Femur (tissue), 1 donor: ENCODE results near the gene ARHGEF4.

Source experiments
- DNase-seq: peaks from one replicate; pipeline ENCODE4 v3.0.0-alpha.2; 2017

Gene ARHGEF4

DNA sequence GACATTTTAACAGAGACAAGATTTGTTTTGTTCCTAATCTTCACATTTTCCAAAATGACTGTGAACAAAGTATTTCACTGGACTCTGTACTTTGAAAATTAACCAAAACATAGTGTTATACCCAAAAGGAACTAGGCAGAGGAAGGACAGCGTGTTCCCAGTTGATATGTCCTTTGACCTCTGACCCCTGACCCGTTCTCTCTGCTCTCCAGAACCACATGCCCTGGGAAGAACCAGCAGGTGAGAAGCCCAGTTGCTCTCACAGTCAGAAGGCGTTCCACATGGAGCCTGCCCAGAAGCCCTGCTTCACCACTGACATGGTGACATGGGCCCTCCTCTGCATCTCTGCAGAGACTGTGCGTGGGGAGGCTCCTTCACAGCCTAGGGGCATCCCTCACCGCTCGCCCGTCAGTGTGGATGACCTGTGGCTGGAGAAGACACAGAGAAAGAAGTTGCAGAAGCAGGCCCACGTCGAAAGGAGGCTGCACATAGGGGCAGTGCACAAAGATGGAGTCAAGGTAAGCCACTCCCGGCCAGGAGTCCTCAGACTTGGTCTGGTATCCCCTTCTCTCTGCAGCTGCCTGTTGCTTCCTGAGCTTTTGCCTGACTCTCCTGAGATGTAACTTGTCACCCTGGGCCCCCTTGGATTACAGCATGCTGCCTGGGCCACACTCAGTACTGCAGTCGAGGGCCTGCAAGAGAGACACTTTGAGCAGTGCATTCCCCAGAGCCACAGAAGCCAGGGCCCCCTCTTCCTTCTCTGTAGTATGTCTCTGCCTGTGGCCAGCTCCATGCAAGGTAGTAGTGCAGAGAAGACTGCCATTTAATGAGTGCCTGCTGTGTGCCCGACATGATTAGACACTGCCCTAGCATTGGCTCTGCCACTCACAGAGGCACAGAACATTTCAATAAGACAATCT lies 94.3 kb downstream of the ARHGEF4 start:
- no peak for DNase-seq

DNA sequence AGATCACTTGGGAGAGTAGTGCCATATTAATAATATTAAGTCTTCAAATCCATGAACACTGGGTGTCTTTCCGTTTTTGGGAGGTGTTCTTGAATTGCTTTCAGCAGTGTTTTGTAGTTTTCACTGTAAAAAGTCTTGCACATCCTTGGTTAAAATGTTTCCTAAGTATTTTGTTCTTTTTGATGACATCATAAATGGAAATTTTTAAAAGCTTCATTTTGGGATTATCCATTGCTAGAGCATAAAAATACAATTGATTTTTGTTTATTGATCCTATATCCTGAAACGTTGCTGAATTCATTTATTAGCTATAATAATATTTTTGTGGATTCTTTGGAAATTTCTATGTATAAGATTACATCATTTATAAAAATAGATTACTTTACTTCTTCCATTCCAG lies 96.8 kb downstream of the ARHGEF4 start:
- DNase-seq: no peak

- no peak for DNase-seq
Observed at GRCh38 chr2:130936451-130936850, 99.7 kb downstream of the ARHGEF4 start.

GRCh38 chr2:130947967-130948366 lies 111.3 kb downstream of the ARHGEF4 start:
- no peak for DNase-seq

GRCh38 chr2:130949954-130950353 lies 113.2 kb downstream of the ARHGEF4 start:
- no peak for DNase-seq

DNA sequence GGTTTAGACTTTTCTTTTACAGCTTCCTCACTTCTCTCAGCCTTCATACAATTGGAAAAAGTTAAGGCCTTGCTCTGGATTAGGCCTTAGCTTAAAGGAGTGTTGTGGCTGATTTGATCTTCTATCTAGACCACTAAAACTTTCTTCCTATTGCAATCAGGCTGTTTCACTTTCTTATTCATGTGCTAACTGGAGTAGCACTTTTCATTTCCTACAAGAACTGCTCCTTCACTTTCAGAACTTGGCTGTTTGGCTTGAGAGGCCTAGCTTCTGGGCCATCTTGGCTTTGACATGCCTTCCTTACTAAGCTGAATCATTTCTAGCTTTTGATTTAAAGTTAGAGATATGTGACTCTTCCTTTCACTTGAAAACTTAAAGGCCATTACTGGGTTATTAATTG lies 114.3 kb downstream of the ARHGEF4 start:
- DNase-seq: no peak

- no peak for DNase-seq
Observed at GRCh38 chr2:130954873-130955272, 118.2 kb downstream of the ARHGEF4 start.

GRCh38 chr2:130957915-130958314 lies 121.2 kb downstream of the ARHGEF4 start:
- no peak for DNase-seq

- no peak for DNase-seq
Observed at GRCh38 chr2:130963196-130963848, 126.6 kb downstream of the ARHGEF4 start.

DNA sequence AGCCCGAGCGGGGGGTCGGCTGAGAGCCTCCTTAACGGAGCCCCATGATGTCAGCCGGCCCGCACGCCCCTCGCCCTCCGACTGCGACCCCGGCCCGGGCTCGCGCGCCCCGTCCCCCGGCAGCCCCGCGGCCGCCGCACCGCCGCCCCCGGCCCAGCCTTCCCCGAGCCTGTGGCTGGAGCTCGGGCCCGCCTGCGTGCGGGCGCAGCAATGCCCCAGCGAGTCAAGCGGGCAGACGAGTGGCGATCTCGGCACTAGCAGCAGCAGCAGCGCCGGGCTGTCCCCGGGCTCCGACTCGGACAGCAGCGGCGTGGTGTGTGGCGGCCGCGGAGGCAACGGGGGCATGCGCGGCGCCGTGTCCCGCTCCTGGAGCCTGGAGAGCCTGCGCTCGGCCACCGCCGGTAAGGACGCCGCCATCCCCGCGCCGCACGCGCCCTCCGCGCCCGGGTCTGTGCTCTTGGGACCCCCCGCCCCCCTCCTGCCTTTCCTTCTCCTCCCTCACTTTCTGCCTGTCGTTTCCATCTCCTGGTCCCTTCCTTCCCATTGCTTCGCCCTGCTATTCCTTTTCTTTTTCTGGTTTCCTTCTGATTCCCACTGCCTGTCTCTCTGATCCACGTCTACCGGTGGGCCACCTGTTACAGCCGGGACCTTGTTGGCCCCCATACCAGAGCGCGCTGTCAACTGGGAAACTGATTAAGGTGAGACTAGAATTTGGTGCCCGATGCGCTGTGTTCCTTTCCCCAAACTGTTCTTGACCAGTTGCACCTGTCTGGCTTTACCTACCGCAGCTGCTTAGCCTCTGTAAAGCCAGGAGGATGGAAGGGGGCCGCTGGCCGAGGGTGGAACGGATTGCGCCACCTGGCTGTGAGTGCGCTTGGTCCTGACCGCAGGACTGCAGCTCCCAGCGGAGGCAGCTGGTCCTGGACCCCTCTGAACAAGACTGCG lies 127.4 kb downstream of the ARHGEF4 start:
- DNase-seq: no peak

DNA sequence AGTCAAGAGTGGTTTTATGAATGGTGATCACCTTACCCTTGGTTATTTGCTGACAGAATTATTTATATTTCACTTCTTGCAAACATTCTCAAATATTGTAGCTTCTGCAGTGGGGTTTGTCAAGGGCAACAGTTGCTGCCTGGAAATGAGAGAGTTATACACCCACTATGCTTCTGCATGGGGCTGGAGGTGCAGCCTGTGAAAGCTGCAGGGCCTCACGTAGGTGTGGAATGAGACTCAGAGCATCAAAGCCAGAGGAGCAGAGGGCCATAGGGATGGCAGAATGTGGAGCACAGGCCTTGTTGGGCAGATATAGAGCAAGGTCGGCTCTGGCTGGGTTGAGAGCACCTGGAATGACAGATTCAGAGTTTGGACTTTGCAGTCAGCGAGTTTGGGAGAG lies 128.2 kb downstream of the ARHGEF4 start:
- no peak for DNase-seq

DNA sequence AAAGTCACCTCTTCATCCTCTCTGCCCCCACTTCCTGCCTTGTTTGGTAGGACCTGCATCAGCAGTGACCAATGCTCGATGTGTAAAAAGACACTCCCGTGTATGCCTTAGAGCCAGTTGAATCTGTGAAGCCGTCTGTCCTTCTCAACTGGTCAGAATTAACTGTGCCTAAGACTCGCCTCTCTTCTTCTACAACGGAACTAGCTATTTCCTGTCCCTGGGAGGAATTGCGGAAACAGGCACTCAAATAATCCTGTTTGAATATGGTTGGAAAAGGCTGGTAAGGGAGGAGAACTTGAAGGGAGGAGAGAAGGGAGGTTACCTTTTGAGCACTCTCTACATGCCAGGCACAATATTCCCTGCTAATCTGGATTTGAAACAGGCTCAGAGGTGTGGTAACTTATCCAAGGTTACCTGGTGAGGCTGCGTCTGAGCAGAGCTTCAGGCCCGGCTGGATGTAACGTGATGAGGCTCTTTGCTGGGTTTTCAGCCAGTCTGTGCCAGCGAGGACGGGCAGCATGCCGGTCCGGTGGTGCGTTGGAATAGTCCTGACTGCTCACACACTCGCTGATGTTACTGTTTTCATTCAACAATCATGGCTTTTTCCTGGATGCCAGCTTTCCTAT lies 129.5 kb downstream of the ARHGEF4 start:
- DNase-seq: no peak

DNA sequence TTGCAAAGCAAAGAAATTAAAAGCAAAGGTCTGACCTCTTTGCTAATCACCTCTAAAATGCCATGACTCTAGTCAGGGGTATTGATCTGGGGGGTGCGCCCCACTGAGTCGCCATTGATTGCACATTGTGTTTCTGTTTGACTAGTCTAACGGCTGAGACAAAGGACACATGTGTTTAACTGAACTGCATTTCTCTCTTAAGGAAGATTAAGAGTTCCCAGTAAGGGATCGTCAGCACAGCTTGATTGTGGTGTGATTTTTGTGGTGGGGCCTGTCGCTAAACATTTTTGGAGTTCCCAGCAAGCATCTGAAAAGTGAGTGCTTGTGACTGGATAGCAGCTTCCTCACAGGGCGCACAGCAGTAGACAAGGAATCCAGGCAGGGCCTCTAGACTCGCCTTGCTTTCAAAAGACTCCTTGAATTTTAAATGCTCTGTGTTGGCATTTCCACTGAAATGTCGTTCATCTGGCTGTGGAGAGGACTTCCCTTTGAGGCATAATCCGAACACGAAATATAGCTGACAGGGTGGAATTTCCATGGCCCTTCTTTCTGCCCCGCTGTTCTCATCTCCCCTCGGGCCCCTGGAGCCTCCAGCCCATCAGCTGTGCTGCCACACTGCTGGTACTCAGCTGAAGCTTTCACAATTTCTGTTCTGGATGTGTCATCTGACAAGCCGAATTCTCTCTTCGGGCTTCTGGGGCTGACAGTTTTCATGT lies 130.2 kb downstream of the ARHGEF4 start:
- DNase-seq: no peak

GRCh38 chr2:130972410-130972809 lies 135.7 kb downstream of the ARHGEF4 start:
- no peak for DNase-seq

- no peak for DNase-seq
Observed at GRCh38 chr2:130975729-130976128, 139.0 kb downstream of the ARHGEF4 start.

GRCh38 chr2:130976591-130977237 lies 140.0 kb downstream of the ARHGEF4 start:
- DNase-seq: no peak

DNA sequence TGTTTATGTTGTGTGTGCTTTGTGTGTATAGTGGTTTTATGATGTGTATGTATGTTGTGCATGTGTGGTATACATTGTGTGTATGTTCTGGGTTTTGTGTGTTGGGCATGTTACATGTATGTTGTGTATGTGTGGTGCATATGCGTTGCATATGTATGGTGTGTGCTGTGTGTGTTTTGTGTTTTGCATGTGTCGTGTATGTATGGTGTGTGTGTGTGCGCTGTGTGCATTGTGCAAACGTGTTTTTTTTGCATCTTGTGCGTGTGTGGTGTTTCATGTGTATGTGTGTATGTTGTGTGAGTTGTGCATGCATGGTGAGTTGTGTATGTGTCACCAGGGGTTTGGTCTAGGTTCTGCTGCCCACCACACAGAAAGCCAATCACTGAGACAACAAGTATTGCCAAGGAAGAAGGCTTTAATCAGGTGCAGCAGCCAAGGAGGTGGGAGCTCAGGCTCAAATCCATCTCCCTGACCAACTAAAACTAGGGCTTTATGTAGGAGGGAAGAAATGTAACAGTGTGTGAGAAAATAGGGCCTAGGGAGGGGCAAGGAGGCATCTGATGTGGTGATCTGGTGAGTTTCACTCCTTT lies 140.8 kb downstream of the ARHGEF4 start:
- DNase-seq: no peak

DNA sequence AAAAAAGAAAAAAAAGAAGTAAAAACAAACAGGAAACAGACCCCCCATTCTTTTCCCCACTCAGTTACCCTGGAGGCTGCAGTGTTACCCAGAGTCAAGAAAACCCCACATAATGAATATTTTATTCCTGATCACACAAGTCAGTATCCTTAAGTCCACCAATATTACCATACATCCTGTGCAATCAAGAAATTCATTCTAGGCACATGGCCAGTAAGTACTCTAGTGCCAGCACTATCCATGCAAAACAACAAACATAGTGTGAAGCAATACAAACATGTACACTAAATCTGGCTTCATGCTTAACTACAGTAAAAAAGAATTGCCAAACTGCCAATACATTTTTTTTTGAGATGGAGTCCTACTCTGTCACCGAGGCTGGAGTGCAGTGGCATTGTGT lies 145.0 kb downstream of the ARHGEF4 start:
- no peak for DNase-seq

DNA sequence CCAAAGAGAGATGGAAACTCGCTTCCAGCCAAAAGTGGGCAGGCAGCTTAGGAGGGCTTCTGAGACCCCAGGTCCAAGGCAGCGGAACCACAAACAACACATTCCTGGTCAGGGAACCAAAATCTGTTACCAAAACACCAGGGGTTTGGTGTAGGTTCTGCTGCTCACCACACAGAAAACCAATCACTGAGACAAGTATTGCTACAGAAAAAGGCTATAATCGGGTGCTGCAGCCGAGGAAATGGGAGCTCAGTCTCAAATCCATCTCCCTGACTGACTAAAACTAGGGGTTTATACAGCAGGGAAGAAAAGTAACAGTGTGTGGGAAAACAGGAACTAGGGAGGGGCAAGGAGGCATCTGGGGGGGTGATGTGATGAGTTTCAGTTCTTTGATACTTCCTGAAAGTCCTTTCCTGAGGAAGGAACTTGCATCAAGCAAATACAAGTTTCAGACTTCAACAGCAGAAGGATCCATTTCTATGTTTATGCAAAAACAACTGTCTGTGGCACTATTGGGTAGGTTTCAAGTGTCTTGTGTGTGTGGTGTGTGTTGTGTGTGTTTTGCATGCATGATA lies 148.6 kb downstream of the ARHGEF4 start:
- DNase-seq: no peak

GRCh38 chr2:130985831-130986649 lies 149.3 kb downstream of the ARHGEF4 start:
- DNase-seq: no peak
